HL-60/S4 treated with phorbol 12-myristate 13-acetate at 8.2 ng/mL for 4 days and 3 days (cell line): ENCODE measurements around the gene AQP1.

Experiments
- in situ Hi-C: fragments of 300-500 bp; cut with MboI; formaldehyde crosslinking; loops from 2 replicates; pipeline ENCODE4 v1.15.0; 2022; ENCODE audit warnings: low sequenced_read_pairs

AQP1 gene

DNA sequence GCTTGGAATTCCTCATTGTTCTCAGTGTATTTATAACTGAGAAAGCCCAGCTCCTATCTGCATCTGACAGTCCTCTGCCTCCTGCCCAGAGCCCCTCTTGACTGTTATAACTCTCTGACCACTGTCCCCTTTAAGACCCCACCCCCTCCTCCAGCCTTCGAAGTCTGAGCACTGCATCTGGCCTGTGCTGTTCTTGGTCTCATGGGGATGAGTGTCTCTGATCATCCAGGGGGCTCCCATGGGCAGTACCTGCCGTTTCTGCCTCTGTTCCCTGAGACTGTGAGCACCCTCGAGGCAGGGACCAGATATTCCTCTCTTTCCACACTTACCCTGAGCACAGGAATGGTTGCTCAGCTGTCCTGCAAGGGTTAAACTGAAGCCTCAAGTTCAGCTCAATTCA lies 59.8 kb downstream of the AQP1 start:
- in situ Hi-C loops: no loop called here

- in situ Hi-C loops: no loop called here
These were observed 60.3 kb downstream of the AQP1 start for GRCh38 chr7:30971840-30972563.

DNA sequence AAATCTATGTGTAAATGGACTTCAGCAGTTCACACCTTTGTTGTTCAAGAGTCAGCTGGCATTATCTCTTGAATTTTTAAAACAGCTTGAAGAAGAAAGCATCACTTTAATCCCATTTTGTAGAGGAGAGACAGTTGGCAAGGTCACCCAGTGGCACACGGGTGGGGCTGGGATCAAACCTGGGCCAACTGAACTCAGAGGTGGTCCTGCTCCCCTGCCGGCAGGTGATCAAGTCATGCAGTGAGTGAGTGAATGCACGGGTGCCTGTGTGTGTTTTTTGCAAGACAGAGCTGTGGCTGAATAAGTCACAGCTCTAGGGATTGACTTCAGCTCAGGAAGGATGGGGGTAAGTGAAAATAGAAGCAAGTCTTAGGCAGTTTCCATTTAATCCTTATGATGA lies 61.6 kb downstream of the AQP1 start:
- in situ Hi-C loops: no loop called here

- in situ Hi-C loops: no loop called here
These were observed 62.3 kb downstream of the AQP1 start for GRCh38 chr7:30973791-30974604.

DNA sequence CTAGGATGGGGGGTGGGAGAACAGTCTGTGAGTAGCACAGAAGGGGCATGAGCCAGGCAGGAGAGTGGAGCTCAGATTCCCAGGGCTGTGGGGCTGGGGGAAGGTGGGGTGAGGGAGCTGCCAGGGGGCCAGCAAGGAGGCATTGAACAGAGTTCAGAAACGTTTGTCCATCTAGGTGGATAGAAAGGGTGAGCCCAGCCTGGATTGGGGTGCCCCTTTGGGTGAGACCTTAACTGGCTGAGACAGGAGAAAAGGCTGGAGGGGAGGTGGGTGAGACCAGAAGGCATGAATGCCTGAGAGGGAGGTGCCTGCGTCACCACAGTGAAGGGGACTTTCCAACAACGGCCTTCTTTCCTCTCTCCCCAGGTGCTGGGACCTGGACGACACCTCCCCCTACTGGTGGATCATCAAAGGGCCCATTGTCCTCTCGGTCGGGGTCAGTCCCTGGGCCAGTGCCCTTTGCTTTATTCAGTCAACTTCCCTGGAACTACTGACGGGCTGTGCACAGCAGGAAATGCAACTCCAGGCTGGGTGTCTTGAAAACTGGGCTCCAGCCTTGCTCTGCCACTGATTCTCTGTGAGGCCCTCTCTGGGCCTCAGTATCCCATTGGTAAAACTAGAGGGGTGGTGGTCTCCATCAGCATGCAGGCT lies 63.1 kb downstream of the AQP1 start:
- in situ Hi-C loops: no loop called here
